ENCODE results near the gene NUMB.
"Not testable (repeated sequence)": the region's sequence is repeated elsewhere in the genome, so short reads cannot be mapped to it uniquely, and the experiment has no call there.

NUMB gene

DNA sequence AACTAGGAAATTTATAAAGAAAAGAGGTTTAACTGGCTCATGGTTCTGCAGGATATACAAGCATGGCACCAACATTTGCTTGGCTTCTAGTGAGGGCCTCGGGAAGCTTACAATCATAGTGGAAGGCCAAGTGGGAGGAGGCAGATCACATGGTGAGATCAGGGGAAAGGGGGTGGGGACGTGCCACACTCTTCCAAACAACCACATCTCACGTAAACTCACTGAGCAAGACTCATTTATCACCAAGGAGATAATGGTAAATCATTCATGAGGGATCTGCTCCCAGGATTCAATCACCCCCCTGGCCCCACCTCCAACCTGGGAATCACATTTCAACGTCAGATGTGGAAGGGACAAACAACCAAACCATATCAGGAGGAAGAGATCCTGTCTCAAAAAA lies 35.8 kb downstream of the NUMB start:
- DNase-seq (ENCODE audit: low read depth): no peak

DNA sequence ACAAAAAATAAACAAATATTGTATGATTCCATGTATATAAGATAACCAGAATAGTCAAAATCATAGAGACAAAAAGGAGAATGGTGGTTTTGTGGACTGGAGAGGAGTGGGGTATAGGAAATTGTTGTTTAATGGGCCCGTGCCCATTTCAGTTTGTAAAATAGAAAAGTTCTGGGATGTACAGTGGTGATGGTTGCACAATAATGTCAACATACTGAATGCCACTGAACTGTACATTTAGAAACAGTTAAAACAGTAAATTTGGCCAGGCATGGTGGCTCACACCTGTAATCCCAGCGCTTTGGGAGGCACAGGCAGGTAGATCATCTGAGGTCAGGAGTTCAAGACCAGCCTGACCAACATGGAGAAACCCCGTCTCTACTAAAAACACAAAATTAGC lies 40.1 kb downstream of the NUMB start:
- DNase-seq (ENCODE audit: low read depth): no peak

DNA sequence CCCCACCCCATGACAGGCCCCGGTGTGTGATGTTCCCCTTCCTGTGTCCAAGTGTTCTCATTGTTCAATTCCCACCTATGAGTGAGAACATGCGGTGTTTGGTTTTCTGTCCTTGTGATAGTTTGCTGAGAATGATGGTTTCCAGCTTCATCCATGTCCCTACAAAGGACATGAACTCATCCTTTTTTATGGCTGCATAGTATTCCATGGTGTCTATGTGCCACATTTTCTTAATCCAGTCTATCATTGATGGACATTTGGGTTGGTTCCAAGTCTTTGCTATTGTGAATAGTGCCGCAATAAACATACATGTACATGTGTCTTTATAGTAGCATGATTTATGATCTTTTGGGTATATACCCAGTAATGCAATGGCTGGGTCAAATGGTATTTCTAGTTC lies 52.1 kb downstream of the NUMB start:
- not testable (repeated sequence) for DNase-seq (ENCODE audit: low read depth)

DNA sequence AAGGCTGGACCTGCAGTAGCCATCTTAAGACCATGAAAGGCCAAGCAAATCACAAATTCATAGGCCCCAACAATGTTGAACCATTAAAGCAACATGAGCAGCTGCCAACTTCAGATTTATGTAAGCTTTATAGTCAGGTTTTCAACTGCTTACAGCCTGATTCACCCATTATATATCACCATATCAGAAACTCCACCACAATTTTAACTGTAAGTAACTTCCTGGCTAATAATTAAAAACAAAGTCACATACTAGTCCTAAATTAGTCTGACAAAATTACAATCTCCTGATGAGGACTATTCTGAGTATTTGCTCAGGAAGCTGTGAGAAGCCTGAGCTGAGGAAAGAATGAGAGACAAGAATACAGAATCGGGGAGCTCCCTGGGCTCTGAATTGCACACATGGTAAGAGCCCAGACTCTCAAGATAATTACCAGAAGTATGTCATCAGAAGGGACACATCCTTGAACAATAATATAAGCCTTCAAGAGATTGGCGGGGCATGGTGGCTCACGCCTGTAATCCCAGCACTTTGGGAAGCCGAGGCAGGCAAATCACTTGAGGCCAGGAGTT lies 55.1 kb downstream of the NUMB start:
- DNase-seq (ENCODE audit: low read depth): no peak

DNA sequence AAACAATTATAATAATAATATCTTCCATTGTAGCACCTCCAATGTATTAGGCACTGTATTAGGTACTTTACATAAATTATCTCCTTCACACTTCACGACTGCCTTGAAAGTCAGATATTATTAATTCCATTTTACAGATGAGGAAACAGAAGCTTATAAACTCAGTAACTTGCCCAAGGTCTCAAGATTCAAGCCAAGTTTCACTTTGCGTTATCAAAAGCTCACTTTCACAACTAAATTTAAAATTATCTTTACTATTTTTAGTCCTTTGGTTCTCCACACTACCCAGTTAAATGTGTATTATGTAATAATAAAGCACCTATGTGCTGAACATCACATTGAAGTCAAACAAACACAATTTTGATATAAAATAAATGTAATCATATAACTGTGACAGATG lies 55.8 kb downstream of the NUMB start:
- DNase-seq (ENCODE audit: low read depth): no peak

DNA sequence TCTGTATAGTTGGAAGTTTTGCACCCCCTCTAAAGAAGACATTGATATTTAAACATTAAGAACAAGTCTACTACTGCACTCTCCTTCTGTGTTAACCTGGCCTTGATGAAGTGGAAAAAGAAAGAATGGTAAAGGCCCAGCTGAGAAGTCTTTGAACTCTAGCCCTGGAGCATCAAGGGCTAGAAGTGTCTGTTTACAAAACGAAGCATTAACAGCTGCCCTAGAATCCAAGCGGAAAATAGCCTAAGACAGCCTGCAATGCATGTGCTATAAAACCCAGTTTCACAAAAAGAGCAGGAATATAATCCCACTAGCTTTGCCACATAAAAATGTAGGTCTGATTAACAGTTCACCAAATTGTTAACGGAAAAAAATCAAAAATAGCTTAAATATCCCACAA lies 60.5 kb downstream of the NUMB start:
- no peak for DNase-seq (ENCODE audit: low read depth)

DNA sequence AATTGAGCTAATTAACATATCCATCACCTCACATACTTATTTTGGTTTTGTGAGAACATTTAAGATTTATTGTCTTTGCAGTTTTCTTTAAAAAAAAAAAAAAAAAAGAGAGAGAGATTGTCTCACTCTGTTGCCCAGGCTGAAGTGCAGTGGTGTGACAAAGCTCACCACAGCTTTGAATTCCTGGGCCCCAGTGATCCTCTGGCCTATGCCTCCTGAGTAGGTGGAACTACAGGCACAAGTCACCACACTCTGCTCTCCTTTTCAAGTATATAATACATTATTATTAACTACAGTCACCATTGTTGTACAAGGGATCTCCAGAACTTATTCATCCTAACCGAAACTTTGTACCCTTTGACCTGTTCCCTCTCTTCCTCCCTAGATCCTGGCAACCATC lies 64.0 kb downstream of the NUMB start:
- no peak for DNase-seq (ENCODE audit: low read depth)

DNA sequence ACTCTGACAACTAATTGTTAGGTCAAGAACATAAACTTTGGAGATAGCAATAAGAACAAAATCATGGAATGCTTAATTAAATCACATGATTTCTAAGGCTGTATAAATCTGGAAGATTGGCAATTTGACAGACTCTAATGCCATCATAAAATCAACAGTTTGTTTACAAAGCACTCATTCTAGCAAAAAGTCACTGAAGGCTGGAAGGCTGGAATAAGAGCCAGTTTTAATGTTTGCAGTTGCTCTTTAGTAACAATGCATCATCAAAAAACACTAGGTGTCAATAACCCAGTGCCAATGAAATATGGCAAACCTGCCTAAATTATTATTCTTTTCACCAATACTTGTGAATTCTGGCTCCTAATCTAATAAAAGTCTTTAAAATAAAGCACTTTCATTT lies 65.0 kb downstream of the NUMB start:
- no peak for DNase-seq (ENCODE audit: low read depth)

DNA sequence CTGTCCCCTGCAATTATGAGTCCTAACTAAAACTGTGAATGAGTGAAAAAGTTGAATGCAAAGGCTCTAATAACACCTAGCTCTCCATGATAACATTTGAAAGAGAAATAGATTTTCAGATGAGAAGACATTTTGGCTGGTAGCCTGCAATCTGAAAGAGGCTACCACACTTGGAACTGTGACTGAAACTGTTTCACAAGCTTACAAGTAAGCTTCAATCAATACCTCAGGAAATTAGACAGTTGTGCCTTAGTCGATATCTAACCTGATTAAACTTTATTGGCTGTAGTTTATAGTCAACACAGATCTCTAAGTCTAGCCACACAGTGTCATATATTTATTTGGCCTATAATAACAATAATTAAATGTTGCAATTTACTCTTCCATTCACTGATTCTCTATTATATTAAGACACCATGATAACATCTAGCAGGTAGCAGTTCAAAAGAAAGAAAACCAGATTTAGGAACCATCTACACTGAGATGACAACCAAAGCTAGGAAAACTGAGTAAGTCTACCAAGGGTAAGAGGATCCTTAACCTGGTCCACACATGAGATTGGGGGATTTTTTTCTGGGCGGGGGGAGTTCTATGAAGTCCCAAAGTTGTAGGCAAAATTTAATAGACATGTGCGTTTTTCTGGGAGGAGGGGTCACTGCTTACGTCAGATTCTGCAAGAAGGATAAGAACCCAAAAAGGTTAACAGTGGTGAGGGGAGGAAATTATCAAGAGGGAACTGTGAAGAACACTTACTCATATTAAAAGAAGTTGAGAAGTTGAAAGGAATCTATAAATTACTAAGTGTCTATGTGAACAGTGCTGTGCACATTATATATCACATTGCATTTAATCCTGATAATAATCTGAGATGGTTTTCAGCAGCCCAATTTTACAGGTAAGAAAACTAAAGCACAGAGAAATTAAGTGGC lies 65.8 kb downstream of the NUMB start:
- no peak for DNase-seq (ENCODE audit: low read depth)

DNA sequence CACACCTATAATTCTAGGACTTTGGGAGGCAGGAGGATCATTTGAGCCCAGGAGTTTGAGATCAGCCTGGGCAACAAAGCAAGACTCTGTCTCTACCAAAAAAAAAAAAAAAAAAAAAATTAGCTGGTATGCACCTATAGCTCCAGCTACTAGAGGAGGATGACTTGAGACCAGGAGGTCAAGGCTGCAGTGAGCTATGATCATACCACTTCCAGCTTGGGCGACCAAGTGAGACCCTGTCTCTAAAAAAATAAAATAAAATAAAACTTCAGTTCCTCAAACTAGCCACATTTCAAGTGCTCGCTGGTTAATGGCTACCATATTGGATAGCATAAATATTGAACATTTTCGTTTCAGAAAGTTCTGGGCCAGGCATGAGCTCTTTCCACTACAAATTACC lies 70.5 kb downstream of the NUMB start:
- not testable (repeated sequence) for DNase-seq (ENCODE audit: low read depth)

DNA sequence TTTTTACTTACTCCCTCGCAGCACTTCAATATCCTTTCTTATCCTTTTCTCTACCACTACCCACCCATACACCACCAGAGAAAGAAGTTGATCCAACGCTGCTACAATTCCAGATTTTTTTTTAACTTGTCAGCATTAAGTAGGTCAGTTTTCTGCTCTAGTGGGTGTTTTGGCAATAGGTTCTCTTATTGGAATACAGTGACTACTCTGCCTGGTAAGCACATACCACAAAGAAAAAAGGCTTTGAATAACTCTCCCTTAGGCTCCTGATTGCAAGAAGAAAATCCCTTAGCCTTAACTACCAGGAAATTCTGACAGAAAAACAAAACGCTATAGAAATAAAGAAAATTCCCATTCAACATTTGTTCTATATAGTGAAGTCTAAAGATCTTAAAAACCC lies 72.0 kb downstream of the NUMB start:
- DNase-seq (ENCODE audit: low read depth): no peak

DNA sequence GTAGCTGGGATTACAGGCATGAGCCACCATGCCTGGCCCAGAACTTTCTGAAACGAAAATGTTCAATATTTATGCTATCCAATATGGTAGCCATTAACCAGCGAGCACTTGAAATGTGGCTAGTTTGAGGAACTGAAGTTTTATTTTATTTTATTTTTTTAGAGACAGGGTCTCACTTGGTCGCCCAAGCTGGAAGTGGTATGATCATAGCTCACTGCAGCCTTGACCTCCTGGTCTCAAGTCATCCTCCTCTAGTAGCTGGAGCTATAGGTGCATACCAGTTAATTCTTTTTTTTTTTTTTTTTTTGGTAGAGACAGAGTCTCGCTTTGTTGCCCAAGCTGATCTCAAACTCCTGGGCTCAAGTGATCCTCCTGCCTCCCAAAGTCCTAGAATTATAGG lies 73.3 kb downstream of the NUMB start:
- not testable (repeated sequence) for DNase-seq (ENCODE audit: low read depth)

DNA sequence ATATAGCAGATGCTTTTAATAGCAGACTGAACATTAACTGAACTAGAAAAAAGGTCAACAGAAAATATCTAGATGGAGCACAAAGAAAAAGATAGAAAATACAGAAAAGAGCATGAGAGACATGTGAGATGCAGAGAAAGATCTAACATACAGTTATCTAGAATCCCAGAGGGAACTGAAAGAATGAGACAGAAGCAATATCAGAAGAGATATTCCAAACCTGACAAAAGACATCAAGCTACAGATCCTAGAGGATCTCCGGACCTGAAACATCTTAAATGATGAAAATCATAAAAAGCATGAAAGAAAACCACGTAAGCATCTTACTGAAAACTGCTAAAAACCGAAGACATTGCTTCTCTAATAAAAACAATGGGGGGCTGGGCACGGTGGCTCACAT lies 75.0 kb downstream of the NUMB start:
- no peak for DNase-seq (ENCODE audit: low read depth)

DNA sequence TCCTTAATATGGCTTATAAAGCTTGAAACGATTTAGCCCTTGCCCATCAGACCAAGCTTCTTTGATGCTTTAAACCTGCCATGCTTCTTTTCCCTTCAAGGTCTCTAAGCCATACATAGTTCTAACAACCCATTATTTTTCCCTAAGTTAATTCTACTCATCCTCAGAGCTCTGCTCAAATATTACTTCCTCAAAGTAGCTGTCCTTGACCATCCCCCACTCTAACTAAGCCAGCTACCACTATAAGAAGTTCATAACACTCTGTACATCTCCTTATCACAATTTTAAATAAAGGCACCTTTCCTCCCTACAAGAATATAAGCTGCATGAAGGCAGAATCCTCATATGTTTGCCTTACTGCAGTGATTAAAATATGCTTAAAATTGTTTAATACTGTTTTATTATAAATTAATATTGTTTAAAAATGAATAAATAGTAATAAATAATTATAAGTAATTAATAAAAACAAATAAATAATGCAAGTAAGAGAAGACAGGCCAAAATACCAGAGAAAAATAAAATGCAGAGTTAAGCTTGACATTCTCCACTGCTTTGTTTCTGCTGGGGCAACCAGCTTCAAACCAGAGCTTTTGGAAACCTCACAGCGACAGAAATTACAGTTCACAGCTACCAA lies 76.8 kb downstream of the NUMB start:
- DNase-seq (ENCODE audit: low read depth): no peak

DNA sequence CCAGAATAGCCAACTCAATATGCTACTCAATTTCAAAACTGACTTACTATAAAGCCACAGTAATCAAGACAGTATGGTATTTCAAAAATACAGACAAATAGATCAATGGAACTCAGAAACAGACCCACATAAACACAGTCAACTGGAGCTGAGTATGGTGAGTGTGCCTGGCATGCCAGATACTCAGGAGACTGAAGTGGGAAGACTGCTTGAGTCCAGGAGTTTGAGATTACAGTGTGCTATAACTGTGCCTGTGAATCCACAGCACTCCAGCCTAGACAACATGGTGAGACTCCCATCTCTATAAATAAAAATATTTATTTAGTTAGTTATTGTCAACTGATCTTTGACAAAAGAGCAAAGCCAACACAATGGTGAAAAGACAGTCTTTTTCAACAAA lies 81.8 kb downstream of the NUMB start:
- DNase-seq (ENCODE audit: low read depth): no peak

DNA sequence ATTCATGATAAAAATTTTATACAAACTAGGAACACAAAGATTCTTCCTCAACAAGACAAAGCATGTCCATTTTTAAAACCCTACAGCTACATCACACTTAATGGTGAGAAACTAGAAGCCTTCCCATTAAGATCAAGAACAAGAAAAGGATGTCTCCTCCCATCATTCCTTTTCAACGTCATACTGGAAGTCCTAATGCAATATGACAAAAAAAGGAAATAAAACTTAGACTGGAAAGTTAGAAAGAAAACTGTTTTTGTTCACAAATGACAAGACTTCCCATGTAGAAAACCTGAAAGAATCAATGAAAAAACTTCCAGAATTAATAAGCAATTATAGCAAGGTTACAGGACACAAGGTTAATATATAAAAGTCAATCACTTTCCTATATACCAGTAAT lies 82.5 kb downstream of the NUMB start:
- no peak for DNase-seq (ENCODE audit: low read depth)

DNA sequence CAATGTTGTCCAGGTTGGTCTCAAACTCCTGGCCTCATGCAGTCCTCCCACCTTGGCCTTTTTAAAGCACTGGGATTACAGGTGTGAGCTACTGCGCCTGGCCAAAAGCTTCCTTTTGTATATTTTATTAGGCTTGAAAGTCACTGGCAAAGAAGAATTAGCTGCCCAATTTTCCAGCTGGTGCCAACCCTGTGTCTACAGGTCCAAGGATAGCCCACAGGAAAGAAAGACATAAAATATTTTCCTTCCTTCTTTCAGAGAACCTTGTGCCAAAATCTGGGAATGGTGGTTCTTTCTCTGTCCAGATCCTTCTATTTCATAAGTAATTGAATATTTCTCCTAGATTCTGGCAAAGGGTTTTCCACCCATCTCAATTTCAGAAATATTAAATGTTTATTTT lies 84.1 kb downstream of the NUMB start:
- DNase-seq (ENCODE audit: low read depth): no peak

DNA sequence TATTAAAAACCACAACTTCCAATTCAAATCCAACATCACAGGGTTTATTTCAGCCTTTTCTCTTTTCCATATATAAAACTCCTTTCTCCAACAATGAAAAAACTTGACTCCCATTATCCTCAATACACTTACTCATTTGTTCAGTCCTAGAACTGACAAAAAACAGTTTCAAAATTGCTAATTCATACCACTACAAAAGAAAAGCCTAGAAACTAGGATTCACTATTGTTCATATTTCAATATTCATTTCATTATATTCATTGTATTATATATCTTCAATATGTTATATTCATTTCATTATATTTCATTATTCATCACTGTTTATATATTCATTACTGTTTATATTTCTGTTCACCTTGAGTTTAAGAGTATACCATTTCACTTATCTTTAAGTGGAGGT lies 85.8 kb downstream of the NUMB start:
- no peak for DNase-seq (ENCODE audit: low read depth)

DNA sequence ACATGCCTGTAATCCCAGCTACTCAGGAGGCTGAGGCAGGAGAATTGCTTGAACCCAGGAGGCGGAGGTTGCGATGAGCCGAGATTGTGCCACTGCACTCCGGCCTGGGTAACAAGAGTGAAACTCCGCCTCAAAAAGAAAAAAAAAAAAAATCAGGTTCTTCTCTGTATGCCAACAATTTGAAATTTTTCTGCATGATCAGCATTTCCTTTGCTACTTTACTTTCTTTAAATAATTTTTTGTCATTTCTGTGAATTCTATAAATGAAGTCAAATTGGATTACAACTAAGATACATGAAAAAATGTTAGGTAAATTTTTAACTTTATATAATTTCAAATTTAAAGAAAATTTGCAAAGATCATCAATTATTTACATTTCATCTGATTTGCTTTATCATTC lies 87.8 kb downstream of the NUMB start:
- DNase-seq (ENCODE audit: low read depth): no peak

DNA sequence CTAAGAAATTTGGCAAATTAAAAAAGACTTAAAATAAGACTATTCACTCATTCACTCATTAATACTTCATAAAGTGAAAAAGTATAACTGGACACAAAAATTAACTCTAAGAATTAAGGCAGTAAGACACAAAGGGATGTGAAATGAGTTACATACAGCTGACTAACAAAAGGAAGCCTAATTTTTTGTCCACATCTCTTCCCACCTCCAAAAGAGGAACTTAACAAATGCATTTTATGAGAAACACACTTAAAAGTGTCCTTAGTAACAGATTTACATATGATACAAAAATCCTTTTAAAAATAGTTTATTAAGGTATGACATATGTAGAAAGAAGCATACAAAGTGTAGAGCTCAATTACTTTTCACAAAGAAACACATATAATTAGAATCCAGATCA lies 88.9 kb downstream of the NUMB start:
- DNase-seq (ENCODE audit: low read depth): no peak

DNA sequence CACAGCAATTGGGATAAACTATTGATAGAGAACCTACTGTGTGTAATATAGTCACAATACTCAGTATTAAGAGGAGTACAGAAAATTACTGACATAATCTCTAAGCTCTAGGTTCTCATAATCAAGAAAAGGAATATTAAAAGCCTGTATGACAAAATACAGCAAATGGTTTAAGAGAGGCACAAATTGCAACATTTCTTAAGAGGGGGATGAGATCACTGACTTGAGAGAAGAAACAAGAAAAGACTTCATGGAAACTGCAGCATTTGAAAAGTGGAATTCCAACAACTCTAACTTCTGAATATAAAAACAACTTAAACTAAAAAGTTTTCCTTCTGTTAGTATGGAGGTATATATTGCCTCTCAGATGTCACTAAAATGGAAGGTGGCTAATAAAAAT lies 89.7 kb downstream of the NUMB start:
- DNase-seq (ENCODE audit: low read depth): no peak

DNA sequence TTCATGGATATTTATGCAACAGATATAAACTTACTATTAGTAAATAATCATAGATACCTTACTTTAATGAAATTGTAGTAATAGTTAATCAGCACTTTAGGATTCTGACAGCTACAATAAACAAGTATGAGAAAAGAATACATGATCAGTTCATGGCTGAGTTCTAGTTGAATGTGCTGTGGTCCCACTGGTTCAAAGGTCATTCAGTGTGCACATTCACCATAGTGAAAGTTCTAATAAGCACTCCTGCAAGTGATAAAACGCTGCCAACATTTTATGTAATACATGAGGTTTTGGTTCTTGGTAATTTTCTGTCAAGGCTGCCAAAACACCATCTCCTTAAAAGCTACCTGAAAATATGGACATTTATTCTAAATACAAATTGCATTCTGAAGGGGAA lies 92.6 kb downstream of the NUMB start:
- DNase-seq (ENCODE audit: low read depth): no peak

DNA sequence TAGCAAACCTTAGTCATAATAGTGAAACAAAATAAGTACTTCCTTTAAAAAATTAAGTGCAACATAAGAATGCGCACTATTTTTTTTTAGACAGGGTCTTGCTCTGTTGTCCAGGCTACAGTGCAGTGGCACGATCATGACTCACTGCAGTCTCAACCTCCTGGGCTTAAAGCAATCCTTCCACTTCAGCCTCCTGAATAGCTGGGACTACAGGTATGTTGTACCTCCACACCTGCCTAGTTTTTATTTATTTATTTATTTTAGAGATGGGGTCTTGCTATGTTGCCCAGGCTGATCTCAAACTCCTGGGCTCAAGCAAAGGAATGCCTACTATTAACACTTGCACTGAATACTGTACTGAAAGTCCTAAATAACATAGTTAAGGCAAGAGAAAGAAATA lies 93.8 kb downstream of the NUMB start:
- no peak for DNase-seq (ENCODE audit: low read depth)

All from stimulated activated CD4-positive, alpha-beta T cell treated with anti-CD3 and anti-CD28 coated beads, Interleukin-2, amount 100 ng/mL, for 4 hours (primary cell).